ENCODE results near the gene KPNA1. TPM values are rescaled to one million over a fixed set of nuclear protein-coding genes. Genes with fewer than 3 reads are reported as not detected.

The KPNA1 gene
- total and polyA plus RNA-seq, 2 experiments from 2014 or later = 19.8 to 30.1 TPM

DNA sequence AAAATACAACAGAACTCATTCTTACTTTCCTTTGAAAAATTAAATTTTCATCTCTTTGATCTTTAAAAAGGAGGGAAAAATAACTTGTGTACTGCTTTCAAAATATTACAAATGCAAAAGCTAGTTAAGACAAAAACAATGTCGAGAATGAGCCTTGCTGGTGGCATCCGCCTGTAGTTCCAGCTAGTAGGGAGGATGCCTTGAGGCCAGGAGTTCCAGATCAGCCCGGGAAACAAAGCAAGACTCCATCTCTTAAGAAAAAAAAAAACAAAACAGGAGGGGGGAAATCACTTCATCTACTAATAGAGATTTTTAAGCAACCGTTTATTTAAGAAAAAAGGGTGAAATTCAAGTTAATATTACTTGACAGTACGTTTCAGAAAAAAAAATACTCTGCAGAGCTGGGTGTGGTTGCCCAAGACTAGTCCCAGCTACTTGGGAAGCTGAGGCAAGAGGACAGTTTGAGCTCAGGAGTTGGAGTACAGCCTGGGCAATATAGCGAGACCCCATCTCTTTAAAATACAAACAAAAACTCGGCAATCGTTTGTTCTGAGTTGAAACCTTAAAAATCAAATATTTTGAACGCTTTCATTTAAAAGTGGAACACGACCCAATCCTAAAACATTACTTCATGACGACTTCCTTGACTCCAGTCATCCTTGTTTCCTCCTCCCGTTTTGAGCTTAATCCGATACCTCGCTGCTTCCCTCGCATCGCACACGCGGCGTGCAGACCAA, 1.2 kb downstream of the KPNA1 start:
- peak overlapping the region; percentile 87 for H3K4me3 Mint-ChIP-seq
- peak; percentile 51 for DNase-seq (ENCODE audit: low spot score)
- H2AFZ ChIP-seq = no peak overlapping the region

More for the DNA sequence above, 1.2 kb downstream of the KPNA1 start:
- H3K4me1 ChIP-seq (ENCODE audit: insufficient read depth) = peaks cover 51% of the 10 kb centered on the region
- H3K27ac ChIP-seq (ENCODE audit: low read depth) = peak overlapping the region; percentile 4; the same call in 1 of the 2 replicates
- H3K27ac Mint-ChIP-seq = peak overlapping the region; percentile 79
- peak overlapping the region; percentile 71 for H3K4me3 ChIP-seq
- TF ChIP-seq, protein P1, sequence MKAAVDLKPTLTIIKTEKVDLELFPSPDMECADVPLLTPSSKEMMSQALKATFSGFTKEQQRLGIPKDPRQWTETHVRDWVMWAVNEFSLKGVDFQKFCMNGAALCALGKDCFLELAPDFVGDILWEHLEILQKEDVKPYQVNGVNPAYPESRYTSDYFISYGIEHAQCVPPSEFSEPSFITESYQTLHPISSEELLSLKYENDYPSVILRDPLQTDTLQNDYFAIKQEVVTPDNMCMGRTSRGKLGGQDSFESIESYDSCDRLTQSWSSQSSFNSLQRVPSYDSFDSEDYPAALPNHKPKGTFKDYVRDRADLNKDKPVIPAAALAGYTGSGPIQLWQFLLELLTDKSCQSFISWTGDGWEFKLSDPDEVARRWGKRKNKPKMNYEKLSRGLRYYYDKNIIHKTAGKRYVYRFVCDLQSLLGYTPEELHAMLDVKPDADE (IDR thresholded peaks at IDR 0.05) = no peak
- TF ChIP-seq, protein P2, sequence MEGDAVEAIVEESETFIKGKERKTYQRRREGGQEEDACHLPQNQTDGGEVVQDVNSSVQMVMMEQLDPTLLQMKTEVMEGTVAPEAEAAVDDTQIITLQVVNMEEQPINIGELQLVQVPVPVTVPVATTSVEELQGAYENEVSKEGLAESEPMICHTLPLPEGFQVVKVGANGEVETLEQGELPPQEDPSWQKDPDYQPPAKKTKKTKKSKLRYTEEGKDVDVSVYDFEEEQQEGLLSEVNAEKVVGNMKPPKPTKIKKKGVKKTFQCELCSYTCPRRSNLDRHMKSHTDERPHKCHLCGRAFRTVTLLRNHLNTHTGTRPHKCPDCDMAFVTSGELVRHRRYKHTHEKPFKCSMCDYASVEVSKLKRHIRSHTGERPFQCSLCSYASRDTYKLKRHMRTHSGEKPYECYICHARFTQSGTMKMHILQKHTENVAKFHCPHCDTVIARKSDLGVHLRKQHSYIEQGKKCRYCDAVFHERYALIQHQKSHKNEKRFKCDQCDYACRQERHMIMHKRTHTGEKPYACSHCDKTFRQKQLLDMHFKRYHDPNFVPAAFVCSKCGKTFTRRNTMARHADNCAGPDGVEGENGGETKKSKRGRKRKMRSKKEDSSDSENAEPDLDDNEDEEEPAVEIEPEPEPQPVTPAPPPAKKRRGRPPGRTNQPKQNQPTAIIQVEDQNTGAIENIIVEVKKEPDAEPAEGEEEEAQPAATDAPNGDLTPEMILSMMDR (conservative IDR thresholded peaks at IDR 0.05; ENCODE audit: low read depth in 2 of 2) = no peak
- TF ChIP-seq EZH2phosphoT487 (IDR thresholded peaks at IDR 0.05; ENCODE audit: unreplicated experiment) = no peak
- TF ChIP-seq NANOG (IDR thresholded peaks at IDR 0.05; ENCODE audit: borderline replicate concordance) = no peak
- TF ChIP-seq, protein P3, sequence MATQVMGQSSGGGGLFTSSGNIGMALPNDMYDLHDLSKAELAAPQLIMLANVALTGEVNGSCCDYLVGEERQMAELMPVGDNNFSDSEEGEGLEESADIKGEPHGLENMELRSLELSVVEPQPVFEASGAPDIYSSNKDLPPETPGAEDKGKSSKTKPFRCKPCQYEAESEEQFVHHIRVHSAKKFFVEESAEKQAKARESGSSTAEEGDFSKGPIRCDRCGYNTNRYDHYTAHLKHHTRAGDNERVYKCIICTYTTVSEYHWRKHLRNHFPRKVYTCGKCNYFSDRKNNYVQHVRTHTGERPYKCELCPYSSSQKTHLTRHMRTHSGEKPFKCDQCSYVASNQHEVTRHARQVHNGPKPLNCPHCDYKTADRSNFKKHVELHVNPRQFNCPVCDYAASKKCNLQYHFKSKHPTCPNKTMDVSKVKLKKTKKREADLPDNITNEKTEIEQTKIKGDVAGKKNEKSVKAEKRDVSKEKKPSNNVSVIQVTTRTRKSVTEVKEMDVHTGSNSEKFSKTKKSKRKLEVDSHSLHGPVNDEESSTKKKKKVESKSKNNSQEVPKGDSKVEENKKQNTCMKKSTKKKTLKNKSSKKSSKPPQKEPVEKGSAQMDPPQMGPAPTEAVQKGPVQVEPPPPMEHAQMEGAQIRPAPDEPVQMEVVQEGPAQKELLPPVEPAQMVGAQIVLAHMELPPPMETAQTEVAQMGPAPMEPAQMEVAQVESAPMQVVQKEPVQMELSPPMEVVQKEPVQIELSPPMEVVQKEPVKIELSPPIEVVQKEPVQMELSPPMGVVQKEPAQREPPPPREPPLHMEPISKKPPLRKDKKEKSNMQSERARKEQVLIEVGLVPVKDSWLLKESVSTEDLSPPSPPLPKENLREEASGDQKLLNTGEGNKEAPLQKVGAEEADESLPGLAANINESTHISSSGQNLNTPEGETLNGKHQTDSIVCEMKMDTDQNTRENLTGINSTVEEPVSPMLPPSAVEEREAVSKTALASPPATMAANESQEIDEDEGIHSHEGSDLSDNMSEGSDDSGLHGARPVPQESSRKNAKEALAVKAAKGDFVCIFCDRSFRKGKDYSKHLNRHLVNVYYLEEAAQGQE (IDR thresholded peaks at IDR 0.05; ENCODE audit: unreplicated experiment) = no peak
- TF ChIP-seq, protein P4, sequence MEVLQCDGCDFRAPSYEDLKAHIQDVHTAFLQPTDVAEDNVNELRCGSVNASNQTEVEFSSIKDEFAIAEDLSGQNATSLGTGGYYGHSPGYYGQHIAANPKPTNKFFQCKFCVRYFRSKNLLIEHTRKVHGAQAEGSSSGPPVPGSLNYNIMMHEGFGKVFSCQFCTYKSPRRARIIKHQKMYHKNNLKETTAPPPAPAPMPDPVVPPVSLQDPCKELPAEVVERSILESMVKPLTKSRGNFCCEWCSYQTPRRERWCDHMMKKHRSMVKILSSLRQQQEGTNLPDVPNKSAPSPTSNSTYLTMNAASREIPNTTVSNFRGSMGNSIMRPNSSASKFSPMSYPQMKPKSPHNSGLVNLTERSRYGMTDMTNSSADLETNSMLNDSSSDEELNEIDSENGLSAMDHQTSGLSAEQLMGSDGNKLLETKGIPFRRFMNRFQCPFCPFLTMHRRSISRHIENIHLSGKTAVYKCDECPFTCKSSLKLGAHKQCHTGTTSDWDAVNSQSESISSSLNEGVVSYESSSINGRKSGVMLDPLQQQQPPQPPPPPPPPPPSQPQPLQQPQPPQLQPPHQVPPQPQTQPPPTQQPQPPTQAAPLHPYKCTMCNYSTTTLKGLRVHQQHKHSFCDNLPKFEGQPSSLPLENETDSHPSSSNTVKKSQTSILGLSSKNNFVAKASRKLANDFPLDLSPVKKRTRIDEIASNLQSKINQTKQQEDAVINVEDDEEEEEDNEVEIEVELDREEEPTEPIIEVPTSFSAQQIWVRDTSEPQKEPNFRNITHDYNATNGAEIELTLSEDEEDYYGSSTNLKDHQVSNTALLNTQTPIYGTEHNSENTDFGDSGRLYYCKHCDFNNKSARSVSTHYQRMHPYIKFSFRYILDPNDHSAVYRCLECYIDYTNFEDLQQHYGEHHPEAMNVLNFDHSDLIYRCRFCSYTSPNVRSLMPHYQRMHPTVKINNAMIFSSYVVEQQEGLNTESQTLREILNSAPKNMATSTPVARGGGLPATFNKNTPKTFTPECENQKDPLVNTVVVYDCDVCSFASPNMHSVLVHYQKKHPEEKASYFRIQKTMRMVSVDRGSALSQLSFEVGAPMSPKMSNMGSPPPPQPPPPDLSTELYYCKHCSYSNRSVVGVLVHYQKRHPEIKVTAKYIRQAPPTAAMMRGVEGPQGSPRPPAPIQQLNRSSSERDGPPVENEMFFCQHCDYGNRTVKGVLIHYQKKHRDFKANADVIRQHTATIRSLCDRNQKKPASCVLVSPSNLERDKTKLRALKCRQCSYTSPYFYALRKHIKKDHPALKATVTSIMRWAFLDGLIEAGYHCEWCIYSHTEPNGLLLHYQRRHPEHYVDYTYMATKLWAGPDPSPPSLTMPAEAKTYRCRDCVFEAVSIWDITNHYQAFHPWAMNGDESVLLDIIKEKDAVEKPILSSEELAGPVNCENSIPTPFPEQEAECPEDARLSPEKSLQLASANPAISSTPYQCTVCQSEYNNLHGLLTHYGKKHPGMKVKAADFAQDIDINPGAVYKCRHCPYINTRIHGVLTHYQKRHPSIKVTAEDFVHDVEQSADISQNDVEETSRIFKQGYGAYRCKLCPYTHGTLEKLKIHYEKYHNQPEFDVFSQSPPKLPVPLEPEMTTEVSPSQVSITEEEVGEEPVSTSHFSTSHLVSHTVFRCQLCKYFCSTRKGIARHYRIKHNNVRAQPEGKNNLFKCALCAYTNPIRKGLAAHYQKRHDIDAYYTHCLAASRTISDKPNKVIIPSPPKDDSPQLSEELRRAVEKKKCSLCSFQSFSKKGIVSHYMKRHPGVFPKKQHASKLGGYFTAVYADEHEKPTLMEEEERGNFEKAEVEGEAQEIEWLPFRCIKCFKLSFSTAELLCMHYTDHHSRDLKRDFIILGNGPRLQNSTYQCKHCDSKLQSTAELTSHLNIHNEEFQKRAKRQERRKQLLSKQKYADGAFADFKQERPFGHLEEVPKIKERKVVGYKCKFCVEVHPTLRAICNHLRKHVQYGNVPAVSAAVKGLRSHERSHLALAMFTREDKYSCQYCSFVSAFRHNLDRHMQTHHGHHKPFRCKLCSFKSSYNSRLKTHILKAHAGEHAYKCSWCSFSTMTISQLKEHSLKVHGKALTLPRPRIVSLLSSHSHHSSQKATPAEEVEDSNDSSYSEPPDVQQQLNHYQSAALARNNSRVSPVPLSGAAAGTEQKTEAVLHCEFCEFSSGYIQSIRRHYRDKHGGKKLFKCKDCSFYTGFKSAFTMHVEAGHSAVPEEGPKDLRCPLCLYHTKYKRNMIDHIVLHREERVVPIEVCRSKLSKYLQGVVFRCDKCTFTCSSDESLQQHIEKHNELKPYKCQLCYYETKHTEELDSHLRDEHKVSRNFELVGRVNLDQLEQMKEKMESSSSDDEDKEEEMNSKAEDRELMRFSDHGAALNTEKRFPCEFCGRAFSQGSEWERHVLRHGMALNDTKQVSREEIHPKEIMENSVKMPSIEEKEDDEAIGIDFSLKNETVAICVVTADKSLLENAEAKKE (CRISPR knock-in tag; IDR thresholded peaks at IDR 0.05) = no peak
- TF ChIP-seq POLR2AphosphoS5 (IDR thresholded peaks at IDR 0.05; ENCODE audit: low read depth) = no peak
- no peak for TF ChIP-seq ZNF114 (CRISPR knock-in tag; IDR thresholded peaks at IDR 0.05)
- no peak for TF ChIP-seq ZNF331 (CRISPR knock-in tag; IDR thresholded peaks at IDR 0.05; ENCODE audit: low read depth)
- no peak for TF ChIP-seq CREB1 (CRISPR knock-in tag; IDR thresholded peaks at IDR 0.05; ENCODE audit: low read depth)
- peaks cover 2% of the 10 kb centered on the region for H3K27me3 Mint-ChIP-seq (ENCODE audit: insufficient read depth, low read depth, poor library complexity)
- peaks cover 48% of the 10 kb centered on the region for H3K4me1 Mint-ChIP-seq
- H3K4me2 ChIP-seq = peak overlapping the region; percentile 65
- ATAC-seq = no peak
- no peaks in the 10 kb centered on the region for H3K36me3 ChIP-seq (ENCODE audit: insufficient read depth)
- peaks cover 56% of the 10 kb centered on the region for H3K79me2 ChIP-seq (replicated peaks; ENCODE audit: insufficient read depth)
- no peaks in the 10 kb centered on the region for H3K9me2 ChIP-seq (ENCODE audit: insufficient read depth)
- H3K9me3 Mint-ChIP-seq = no peaks in the 10 kb centered on the region
- H3K27me3 ChIP-seq (ENCODE audit: insufficient read depth) = no peaks in the 10 kb centered on the region
- no peaks in the 10 kb centered on the region; the same call in 1 of the 2 replicates for H3F3A ChIP-seq (replicated peaks; ENCODE audit: low read depth)
- H4K20me1 ChIP-seq (replicated peaks; ENCODE audit: insufficient read depth) = peaks cover 24% of the 10 kb centered on the region; the same call in 1 of the 2 replicates
- H3K36me3 Mint-ChIP-seq (ENCODE audit: low read depth) = no peaks in the 10 kb centered on the region

Data from GM23338 (cell line).